Fibroblast of lung (primary cell): ENCODE data around the gene MCTP1.

Experiments used
- CTCF ChIP-seq, 2 donors: IDR thresholded peaks in 1 of 2; conservative IDR thresholded peaks in 1 of 2; 1 replicate in 1 of 2; 2 replicates in 1 of 2; pipeline ENCODE4 v1.5.1; 2011 to 2012; ENCODE audit warnings: low read length in 2 of 2, control low read depth in 1 of 2, inconsistent platforms in 1 of 2, low read depth in 1 of 2, mild to moderate bottlenecking in 1 of 2
- EZH2 ChIP-seq: IDR thresholded peaks from 2 replicates; pipeline ENCODE4 v1.5.1; 2012; ENCODE audit warnings: low read length, control low read depth, mild to moderate bottlenecking; ENCODE audit errors: missing control alignments

- TF ChIP-seq CTCF (conservative IDR thresholded peaks at IDR 0.05 in 1 of 2, IDR thresholded peaks at IDR 0.05 in 1 of 2; ENCODE audit: low read depth in 1 of 2, low read length in 2 of 2), result no peak
- TF ChIP-seq EZH2, result no peak
Observed at GRCh38 chr5:95217881-95218280, 67.0 kb downstream of the MCTP1 start.
